ENCODE measurements around the gene RAI1.

DNA sequence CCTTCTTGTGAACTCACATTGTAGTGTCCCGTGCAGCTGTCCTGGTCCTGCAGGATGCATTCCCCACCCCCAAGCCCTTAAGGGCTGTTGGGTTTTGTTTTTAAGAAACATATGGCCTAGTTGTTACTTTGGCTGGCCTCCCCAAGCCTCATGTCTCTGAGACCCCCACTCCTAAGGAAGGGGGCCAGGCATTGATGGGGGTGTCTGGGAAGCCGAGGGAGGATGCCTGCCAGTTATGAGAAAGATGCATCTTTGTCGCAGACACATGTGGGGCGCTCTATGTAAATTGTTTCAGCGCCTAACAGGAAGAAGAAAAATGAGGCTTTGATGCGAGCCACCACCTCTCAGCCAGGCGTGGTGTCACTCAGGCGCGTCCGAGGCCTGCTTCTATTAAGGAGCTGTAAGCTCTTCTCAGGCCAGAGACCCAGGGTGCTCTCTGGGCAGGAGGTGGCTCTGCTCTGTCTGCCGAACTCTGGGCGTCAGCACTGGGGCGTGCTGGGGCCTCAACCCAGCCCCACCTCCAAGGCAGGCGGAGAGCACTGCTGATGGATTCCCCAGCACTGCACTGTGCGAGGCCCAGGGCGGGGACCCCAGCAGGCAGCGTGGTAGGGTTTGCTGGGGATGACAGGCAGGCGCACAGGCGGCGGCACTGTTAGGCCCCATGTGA is 85.0 kb downstream of the RAI1 start:
- TF ChIP-seq POLR2AphosphoS5 (IDR thresholded peaks at IDR 0.05; ENCODE audit: low read depth, low read length), result no peak
- no peak for TF ChIP-seq ATRX (CRISPR knock-in tag; IDR thresholded peaks at IDR 0.05; ENCODE audit: borderline replicate concordance)
- no peak for TF ChIP-seq MED8 (CRISPR knock-in tag; IDR thresholded peaks at IDR 0.05; ENCODE audit: insufficient replicate concordance)
- TF ChIP-seq RBFOX2 (IDR thresholded peaks at IDR 0.05; ENCODE audit: low read depth, low read length), result no peak
- TF ChIP-seq, protein P1, sequence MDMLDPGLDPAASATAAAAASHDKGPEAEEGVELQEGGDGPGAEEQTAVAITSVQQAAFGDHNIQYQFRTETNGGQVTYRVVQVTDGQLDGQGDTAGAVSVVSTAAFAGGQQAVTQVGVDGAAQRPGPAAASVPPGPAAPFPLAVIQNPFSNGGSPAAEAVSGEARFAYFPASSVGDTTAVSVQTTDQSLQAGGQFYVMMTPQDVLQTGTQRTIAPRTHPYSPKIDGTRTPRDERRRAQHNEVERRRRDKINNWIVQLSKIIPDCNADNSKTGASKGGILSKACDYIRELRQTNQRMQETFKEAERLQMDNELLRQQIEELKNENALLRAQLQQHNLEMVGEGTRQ (IDR thresholded peaks at IDR 0.05; ENCODE audit: low read depth, low read length), result no peak
- TF ChIP-seq, protein P1 (CRISPR knock-in tag; IDR thresholded peaks at IDR 0.05; ENCODE audit: borderline replicate concordance), result no peak
- TF ChIP-seq JUND (CRISPR knock-in tag; IDR thresholded peaks at IDR 0.05), result no peak
- TF ChIP-seq RFXAP (CRISPR knock-in tag; IDR thresholded peaks at IDR 0.05; ENCODE audit: borderline replicate concordance), result no peak
- TF ChIP-seq ATF2 (CRISPR knock-in tag; IDR thresholded peaks at IDR 0.05), result no peak
- TF ChIP-seq ZSCAN31 (CRISPR knock-in tag; IDR thresholded peaks at IDR 0.05; ENCODE audit: low read depth), result no peak
- no peak for TF ChIP-seq GTF3A (CRISPR knock-in tag; conservative IDR thresholded peaks at IDR 0.05)
- no peak for TF ChIP-seq PHF20 (CRISPR knock-in tag; IDR thresholded peaks at IDR 0.05)
- TF ChIP-seq SMYD3 (CRISPR knock-in tag; IDR thresholded peaks at IDR 0.05), result no peak
- no peak for TF ChIP-seq MAFK (conservative IDR thresholded peaks at IDR 0.05 in 1 of 2, IDR thresholded peaks at IDR 0.05 in 1 of 2; ENCODE audit: low read length in 2 of 2)
- no peak for TF ChIP-seq CBX5 (CRISPR knock-in tag; IDR thresholded peaks at IDR 0.05; ENCODE audit: borderline replicate concordance)

Data from HepG2 (cell line).